ENCODE results near the gene EMP1.

Gene EMP1, protein sequence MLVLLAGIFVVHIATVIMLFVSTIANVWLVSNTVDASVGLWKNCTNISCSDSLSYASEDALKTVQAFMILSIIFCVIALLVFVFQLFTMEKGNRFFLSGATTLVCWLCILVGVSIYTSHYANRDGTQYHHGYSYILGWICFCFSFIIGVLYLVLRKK

GRCh38 chr12:13196130-13196921, at the start of gene EMP1:
Gene EMP1, plus strand, starts transcription at chr12:13196726. Its CDS starts 14,785 bp downstream, at chr12:13211511.
- peak; percentile 73 for DNase-seq

- DNase-seq = no peak
Observed at GRCh38 chr12:13147688-13148484, 48.6 kb upstream of the EMP1 start.

DNA sequence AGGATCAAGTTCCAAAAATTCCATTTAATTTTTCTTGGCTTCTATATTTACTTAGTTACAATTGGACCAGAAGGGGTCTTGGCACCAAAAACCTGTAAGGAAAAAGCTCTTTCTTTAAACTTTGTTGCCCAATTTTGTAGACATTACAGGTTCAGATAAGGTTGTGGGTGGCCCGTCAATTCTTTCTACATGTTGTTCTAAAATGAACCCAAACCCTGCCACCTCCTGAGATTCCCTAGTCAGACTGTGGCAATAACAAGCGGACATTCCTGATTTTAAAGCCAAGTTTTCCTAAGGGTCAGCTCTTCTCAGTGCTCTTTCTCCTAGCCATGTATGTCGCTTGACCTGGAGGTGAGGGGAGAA, 48.1 kb upstream of the EMP1 start:
- DNase-seq = no peak

GRCh38 chr12:13149411-13149810, 47.1 kb upstream of the EMP1 start:
- no peak for DNase-seq

GRCh38 chr12:13152281-13152680, 44.2 kb upstream of the EMP1 start:
- no peak for DNase-seq

GRCh38 chr12:13152756-13153155, 43.8 kb upstream of the EMP1 start:
- no peak for DNase-seq

DNA sequence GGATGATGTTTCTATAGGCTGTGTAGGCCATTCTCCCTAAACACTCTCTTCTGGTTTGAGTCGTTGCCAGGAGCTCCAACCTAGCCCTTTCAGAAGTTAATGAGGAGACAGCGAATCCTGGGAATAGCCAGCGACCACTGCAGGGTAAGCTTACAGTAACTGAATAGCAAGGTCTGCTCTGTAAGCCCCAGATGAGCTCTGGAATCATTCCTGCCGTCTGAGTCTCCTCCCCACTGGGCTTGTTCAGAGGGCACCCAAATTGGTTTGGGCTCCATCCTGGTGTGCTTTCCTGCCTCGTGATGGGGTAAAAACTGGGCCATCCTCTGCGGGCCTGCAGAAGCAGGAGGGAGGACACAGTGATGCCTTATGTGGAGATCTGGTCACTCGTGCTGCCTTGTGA, 43.3 kb upstream of the EMP1 start:
- DNase-seq = no peak

GRCh38 chr12:13154027-13154538, 42.4 kb upstream of the EMP1 start:
- no peak for DNase-seq

DNA sequence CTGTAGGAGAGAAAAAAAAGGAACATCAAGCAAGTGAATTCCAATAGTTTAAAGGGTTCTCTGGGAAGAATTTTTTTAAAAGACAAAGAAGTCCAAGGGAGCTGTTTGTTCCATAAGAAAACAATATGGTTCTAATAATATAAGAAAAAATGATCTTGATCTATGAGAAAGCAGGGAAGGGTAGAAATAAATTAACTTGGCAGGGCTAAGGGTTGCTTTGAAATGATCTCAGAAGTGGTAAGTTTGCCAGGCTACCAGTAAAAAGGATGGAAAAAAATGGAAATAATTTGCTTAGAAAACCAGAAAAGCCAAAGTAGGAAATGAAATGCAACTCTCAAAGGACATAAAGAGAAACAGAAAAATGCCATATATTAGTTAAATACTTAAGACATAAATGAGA, 41.7 kb upstream of the EMP1 start:
- no peak for DNase-seq

DNA sequence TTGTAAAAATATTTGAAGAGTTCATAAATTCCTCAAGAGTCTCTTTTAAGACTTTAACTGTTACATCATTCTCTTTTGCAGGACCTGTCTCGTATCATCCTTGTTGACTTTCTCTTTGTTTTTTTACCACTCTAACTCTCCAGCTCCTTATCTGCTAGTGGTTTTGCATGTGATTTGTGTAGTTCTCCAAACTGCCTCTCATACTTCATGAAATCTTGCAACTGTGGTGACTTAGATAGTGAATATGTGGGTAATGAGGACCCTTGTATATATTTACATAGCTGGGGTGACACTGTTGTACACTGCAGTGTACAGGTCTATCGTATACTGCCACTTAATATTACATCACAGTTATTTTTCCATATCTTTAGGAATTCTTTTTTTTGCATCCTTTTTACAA, 40.2 kb upstream of the EMP1 start:
- DNase-seq = no peak

GRCh38 chr12:13161172-13161571, 35.4 kb upstream of the EMP1 start:
- DNase-seq = no peak

DNA sequence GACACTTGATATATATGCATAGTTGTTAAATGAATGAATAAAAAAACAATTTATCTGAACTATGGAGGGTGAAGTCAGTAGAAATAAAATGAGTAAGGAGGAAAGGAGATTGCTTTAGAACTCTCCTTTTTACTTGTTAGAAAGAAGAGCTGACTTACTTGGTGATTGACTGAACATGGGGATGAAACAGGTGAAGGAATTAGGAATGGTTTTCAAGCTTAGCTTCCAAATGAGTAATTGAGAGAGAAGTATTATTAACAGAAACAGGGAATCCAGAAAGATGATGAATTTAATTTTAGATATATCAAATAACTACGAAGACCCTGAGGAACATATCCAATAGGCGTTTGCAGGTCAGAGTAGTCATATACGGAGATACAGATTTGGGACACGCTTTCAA, 33.6 kb upstream of the EMP1 start:
- DNase-seq = no peak

DNA sequence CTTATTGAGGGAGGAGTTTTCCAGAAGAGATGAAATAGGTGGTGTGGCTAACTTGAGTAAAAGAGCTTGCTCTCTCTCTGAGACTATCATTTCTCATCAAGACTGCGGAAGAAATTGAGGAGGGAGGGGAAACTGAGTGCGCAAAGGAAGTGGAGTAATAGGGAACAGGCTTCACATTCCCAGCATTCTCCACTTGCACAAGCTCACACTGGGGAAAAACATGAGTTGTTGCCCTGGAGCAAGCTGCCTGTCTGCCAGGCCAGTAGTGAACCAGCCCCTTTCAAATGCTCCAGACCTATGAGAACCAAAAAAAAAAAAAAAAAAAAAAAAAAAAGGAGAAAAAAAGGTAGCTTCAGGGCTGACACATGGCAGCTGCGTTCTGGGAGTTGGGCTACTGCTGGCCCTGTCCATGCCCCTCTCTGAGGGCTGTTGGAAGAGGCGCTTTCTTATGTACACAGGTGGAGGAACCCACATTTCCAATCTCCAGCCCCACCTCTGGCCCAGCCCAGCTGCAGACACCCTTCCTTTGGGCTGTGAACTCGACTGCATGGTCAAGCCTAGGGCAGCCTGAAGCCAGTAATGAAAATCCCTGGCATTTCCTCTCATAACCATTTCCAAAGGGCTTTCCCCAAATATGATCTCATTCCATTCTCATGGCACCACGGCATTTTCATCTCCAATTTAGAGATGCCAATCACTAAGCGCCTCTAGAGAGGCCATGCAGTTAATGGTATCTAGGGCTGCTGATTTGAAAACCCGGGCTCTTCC, 32.5 kb upstream of the EMP1 start:
- no peak for DNase-seq

DNA sequence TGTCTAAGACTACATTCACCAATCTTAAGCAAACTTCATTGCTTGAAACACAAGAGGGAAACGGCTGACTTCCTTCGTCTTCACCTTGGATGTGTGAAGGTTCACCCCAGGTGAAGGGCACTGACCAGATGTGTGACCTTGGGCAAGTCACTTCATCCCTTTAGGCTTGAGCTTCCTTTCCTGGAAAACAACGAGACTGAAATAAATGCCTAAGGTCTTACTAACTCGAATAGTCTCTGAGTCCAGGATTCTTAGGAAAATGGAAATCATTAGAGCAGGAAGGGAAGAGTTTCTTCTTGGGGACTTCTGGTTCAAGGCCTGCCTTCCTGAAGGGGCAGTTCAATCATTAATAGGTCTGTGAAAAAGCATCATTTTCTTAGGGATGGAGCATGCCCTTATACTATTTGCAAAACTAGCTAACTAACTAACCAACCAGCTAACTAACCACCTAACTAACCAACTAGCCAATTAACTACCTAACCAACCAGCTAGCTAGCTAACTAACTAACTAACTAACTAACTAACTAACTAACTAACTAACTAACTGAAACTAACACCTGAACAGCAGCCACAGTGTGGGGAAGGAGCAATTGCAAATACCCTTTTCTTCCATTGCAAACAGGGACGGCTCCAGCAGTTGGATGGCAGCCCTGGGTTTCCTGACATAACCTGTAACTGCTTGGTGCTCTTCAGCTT, 31.5 kb upstream of the EMP1 start:
- no peak for DNase-seq

- DNase-seq = peak; percentile 82
Observed at GRCh38 chr12:13165617-13166041, 30.9 kb upstream of the EMP1 start.

DNA sequence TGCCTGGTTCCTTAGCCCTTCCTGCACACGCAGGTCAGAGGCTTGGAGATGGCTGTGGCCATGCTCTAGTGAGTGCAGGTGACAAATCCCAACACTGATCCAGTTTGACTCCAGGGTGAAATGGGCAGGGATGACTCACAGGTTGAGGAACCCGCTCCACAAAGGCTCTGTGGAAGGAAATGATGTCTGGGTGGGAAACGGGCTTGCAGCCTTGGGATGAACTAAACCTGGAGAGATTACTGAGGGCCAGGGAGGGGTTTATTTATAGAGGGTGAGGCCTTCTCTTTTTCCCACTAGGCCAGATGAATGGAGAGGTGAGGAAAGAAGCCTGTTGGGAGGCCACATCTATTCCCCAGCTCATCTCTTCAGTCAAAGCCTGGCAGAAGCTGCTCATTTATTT, 29.3 kb upstream of the EMP1 start:
- DNase-seq = no peak

- no peak for DNase-seq
Observed at GRCh38 chr12:13167906-13168305, 28.6 kb upstream of the EMP1 start.

DNA sequence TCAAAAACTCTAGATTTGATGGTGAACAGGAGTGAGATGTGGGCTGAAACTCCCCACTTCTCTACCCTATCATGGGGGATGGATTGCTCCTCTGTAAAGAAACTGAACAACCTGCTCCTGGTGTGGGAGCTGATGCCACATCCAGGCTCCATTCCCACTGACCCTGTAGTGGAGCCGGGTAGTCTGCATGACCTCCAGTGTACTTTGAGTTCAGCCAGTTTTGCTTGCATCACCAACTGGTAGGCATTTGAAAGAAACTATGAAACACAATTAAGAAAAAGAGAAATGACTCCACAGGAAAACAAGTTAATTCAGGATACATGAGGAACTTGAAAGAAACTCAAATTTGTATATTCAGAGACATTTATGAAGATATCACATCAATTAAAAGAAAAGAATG, 27.3 kb upstream of the EMP1 start:
- no peak for DNase-seq

GRCh38 chr12:13170892-13171490, 25.5 kb upstream of the EMP1 start:
- DNase-seq = no peak

GRCh38 chr12:13171921-13172859, 24.3 kb upstream of the EMP1 start:
- DNase-seq = no peak
